D721Med (cell line): Measurements from ENCODE around the gene GRK5.

Experiments used
- DNase-seq: peaks from one replicate; pipeline ENCODE4 v3.0.0; 2011; ENCODE audit warnings: low spot score; ENCODE audit not compliant: insufficient read length
- FAIRE-seq: peaks from 2 replicates; lab custom pipeline; 2011; peaks lifted over from hg19 to GRCh38; lab: Jason Lieb, UNC
- TF ChIP-seq, protein P1 (sequence below): IDR thresholded peaks from 2 replicates; pipeline ENCODE4 v1.5.1; 2012; ENCODE audit warnings: mild to moderate bottlenecking, control low read depth; ENCODE audit not compliant: insufficient read depth; ENCODE audit errors: missing control alignments

Gene GRK5

DNA sequence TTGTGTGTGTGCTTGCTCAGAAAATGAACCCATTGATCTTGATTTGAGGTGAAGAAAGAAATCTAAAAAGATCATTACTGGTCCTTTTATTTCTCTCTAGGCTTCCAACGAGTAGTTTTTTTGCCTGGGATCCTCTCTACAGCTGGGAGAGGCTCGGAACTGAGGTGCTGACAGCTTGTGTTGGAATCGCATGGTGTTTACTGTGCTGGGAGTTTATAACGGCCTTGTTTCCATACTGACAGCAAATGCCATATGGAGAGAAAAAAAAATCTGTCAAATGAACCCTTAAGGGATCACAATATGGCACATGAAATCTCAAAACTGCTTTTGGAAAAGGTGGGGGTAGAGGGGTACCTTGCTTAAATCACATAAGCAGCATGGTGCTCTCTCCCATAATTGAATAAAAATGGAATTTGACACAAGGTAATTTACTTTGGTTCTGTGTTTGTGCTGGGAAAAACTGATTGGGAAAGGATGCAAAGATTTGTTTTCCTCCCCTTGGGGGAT lies 170.1 kb downstream of the GRK5 start:
- DNase-seq: no peak
- no peak for FAIRE-seq
- TF ChIP-seq, protein P1, sequence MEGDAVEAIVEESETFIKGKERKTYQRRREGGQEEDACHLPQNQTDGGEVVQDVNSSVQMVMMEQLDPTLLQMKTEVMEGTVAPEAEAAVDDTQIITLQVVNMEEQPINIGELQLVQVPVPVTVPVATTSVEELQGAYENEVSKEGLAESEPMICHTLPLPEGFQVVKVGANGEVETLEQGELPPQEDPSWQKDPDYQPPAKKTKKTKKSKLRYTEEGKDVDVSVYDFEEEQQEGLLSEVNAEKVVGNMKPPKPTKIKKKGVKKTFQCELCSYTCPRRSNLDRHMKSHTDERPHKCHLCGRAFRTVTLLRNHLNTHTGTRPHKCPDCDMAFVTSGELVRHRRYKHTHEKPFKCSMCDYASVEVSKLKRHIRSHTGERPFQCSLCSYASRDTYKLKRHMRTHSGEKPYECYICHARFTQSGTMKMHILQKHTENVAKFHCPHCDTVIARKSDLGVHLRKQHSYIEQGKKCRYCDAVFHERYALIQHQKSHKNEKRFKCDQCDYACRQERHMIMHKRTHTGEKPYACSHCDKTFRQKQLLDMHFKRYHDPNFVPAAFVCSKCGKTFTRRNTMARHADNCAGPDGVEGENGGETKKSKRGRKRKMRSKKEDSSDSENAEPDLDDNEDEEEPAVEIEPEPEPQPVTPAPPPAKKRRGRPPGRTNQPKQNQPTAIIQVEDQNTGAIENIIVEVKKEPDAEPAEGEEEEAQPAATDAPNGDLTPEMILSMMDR: no peak

DNA sequence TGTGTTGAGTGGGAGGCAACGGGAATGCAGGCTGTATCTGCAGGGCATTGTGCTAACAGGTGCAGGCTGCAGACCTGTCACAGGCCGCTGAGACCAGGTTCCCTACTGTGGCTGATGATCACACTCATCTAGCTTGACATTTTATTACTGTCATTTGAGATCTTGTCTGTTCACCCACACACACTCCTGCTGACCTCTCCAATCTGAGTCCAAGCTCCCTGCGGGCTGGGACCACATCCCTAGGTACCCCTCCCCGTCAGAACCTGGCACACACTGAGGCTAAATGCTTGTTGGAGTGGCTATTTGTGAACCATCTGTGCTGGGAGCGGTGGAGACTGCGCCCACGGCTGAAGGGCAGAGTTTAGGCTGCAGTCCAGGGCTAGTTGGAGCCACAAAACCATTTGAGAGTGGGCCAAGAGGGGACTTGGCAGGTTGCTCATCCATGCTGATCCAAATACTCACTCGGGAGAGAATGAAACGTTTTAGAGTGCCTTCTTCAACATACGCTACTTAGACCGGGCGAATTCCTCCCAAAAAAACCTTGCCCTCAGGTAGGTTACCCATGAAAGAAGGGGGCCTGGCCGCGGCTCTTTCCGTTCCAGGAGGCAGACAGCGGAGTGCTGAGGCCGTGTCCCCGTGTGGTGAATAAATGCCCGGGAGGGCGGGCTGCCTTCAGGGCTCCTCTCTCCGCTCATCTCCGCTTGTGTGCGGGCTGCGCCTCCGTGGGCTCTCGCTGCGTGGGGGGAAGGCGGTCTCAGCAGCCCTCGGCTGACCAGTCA lies 170.8 kb downstream of the GRK5 start:
- DNase-seq: no peak
- TF ChIP-seq, protein P1: no peak
- FAIRE-seq: no peak

DNA sequence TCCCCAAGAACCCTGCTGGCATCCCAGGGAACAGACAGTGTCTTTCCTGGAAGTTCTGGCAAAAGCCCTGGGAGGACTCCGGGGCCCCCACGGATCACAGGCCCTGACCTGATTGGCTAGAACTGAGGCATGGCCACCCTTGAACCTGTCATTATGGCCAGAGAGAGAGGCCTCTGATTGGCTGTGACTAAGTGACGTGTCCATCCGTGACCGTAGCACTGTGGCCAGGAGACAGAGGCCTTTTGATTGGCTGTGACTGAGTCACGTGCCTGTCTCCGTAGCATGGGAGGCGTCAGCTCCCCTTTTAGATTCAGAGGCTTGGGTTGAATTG lies 171.3 kb downstream of the GRK5 start:
- DNase-seq (no peak), FAIRE-seq (no peak)
- TF ChIP-seq, protein P1: no peak

DNA sequence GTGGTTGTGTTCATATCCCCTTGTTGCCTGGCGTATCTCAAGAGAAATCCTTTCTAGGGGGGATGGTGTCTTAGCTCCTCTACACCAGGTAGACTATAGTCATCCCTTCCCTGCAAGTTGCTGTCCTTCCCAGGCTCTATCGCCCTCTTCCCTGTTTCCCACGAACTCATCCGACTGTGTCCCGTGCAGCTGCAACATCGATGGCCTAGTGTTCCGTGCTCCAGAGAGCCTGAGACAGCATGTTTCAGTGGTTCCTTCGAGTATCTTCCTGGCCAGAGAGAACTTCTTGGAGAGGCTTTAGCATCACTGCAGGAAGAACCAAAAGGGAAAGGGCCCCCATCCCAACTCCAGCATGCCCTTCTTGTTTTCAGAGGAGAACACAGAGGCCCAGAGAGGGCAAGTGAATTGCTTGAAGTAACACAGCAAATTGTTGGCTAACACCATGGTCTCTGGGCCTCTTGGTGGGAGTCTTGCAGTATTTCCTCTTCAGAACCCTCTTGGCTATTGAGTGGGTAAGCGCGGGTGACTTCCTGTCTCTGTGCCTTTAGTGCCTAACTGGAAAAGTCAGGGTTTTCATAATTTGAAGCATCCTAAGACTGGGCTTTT lies 172.2 kb downstream of the GRK5 start:
- no peak for FAIRE-seq
- no peak for DNase-seq
- TF ChIP-seq, protein P1: no peak

DNA sequence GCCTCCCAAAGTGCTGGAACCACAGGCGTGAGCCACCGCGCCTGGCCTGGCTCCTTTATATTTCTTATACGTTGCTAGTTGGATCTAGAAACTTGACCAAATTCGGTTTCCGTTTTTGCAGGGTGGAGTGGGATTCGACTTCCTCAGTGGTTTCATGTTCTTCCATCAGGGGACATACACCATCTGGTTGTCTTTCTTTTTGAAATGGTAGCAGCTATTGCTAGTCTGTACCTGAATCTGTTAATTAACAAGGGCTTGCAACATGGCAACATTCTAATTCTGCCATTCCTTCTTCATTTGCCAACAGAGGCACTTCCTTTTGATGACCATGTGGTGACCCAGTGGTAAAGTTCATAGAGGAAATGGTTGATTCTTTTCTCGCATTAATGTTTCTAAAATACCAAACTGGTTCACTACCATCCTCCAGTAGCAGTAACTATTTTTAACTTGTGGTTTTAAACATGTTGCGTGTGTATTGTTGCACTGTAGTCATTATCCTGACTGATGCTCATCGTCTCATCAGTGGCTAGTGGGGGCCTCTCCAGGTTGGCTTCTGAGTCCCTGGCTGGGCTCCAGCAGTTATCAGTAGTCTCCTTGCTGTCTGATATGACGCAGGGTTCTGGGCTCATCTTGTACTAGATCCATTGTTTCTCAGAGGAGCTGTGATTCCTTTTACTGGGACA lies 175.9 kb downstream of the GRK5 start:
- FAIRE-seq: no peak
- no peak for DNase-seq
- TF ChIP-seq, protein P1: no peak

DNA sequence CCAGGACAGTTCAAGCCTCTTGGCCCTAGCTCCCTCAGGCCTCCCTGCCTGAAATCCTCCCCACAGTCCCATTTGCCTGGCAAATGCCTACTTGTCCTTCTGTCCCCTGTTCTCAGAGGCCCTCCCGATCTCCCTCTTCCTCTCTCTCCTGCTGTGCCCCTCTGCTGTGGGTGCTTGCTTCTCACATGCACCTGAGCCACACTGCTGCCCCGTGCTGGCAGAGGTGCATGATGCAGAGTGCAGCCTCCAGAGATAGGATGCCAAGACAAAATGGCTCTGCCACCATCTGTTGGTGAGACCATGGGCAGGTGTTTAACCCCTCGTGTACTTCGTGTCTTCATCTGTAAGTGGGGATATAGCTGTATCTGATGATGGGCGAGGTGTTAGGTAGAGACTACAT lies 176.8 kb downstream of the GRK5 start:
- TF ChIP-seq, protein P1: no peak
- FAIRE-seq: no peak
- DNase-seq: no peak
